SK-N-SH treated with all-trans-retinoic acid at 6 μM for 48 hours (cell line): ENCODE data around the gene SPINK6.

ENCODE experiments used
- ATAC-seq: fragments of 200-7000 bp; cut with Tn5 transposase; 3 replicates; pipeline ENCODE4 v1.9.1; 2020; ENCODE audit warnings: mild to moderate bottlenecking, moderate library complexity
- ARNTL ChIP-seq: fragments of 450-650 bp; formaldehyde crosslinking; IDR thresholded peaks from 2 replicates; pipeline ENCODE4 v1.5.0; 2020; ENCODE audit warnings: low read depth, mild to moderate bottlenecking, moderate library complexity, borderline replicate concordance
- BACH2 ChIP-seq: fragments of 250-450 bp; sonication (Bioruptor Pico); IDR thresholded peaks from 2 replicates; pipeline ENCODE4 v1.9.0; 2021; ENCODE audit warnings: mild to moderate bottlenecking, borderline replicate concordance
- CREB5 ChIP-seq: fragments of 250-450 bp; sonication (Bioruptor Pico); IDR thresholded peaks from 2 replicates; pipeline ENCODE4 v1.5.1; 2020; ENCODE audit warnings: low read depth, mild to moderate bottlenecking, moderate library complexity
- CSDC2 ChIP-seq: fragments of 250-450 bp; sonication (Bioruptor Pico); IDR thresholded peaks from 2 replicates; pipeline ENCODE4 v1.5.0; 2020; ENCODE audit warnings: mild to moderate bottlenecking, moderate library complexity
- ESRRG ChIP-seq: fragments of 250-450 bp; sonication (Bioruptor Pico); IDR thresholded peaks from 2 replicates; pipeline ENCODE4 v1.6.1; 2021; ENCODE audit warnings: mild to moderate bottlenecking
- GLIS3 ChIP-seq: fragments of 250-450 bp; sonication (Bioruptor Pico); IDR thresholded peaks from 2 replicates; pipeline ENCODE4 v1.5.0; 2020; ENCODE audit warnings: mild to moderate bottlenecking, moderate library complexity
- ISL1 ChIP-seq: fragments of 250-450 bp; sonication (Bioruptor Pico); IDR thresholded peaks from 2 replicates; pipeline ENCODE4 v2.1.2; 2022; ENCODE audit warnings: mild to moderate bottlenecking, moderate library complexity
- OSR1 ChIP-seq: fragments of 250-450 bp; sonication (Bioruptor Pico); IDR thresholded peaks from 2 replicates; pipeline ENCODE4 v1.8.0; 2022; ENCODE audit warnings: moderate library complexity, mild to moderate bottlenecking, inconsistent platforms
- PATZ1 ChIP-seq: fragments of 250-450 bp; sonication (Bioruptor Pico); IDR thresholded peaks from 2 replicates; pipeline ENCODE4 v1.8.0; 2020; ENCODE audit warnings: mild to moderate bottlenecking, moderate library complexity, borderline replicate concordance
- POU6F1 ChIP-seq: fragments of 250-450 bp; sonication (Bioruptor Pico); IDR thresholded peaks from 2 replicates; pipeline ENCODE4 v1.8.0; 2021; ENCODE audit warnings: low read depth, mild to moderate bottlenecking, moderate library complexity, borderline replicate concordance
- PPARA ChIP-seq: fragments of 250-450 bp; sonication (Bioruptor Pico); IDR thresholded peaks from 2 replicates; pipeline ENCODE4 v1.5.0; 2020; ENCODE audit warnings: mild to moderate bottlenecking, borderline replicate concordance
- RARB ChIP-seq: fragments of 250-450 bp; sonication (Bioruptor Pico); IDR thresholded peaks from 2 replicates; pipeline ENCODE4 v1.8.0; 2021; ENCODE audit warnings: mild to moderate bottlenecking, moderate library complexity
- SNAI2 ChIP-seq: fragments of 250-450 bp; sonication (Bioruptor Pico); IDR thresholded peaks from 2 replicates; pipeline ENCODE4 v1.5.0; 2020; ENCODE audit warnings: mild to moderate bottlenecking, moderate library complexity
- TCF4 ChIP-seq: fragments of 250-450 bp; sonication (Bioruptor Pico); IDR thresholded peaks from 2 replicates; pipeline ENCODE4 v1.8.0; 2021; ENCODE audit warnings: mild to moderate bottlenecking, moderate library complexity, borderline replicate concordance
- TOX ChIP-seq: fragments of 250-450 bp; sonication (Bioruptor Pico); IDR thresholded peaks from 2 replicates; pipeline ENCODE4 v1.8.0; 2021; ENCODE audit warnings: mild to moderate bottlenecking, moderate library complexity, borderline replicate concordance
- ZC3H10 ChIP-seq: fragments of 250-450 bp; sonication (Bioruptor Pico); IDR thresholded peaks from 2 replicates; pipeline ENCODE4 v1.5.1; 2021; ENCODE audit warnings: mild to moderate bottlenecking, moderate library complexity
- ZFP3 ChIP-seq: fragments of 250-450 bp; sonication (Bioruptor Pico); IDR thresholded peaks from 2 replicates; pipeline ENCODE4 v1.5.0; 2020; ENCODE audit warnings: mild to moderate bottlenecking, moderate library complexity
- ZFP30 ChIP-seq: fragments of 450-650 bp; formaldehyde crosslinking; IDR thresholded peaks from 2 replicates; pipeline ENCODE4 v1.5.0; 2022; ENCODE audit warnings: mild to moderate bottlenecking, moderate library complexity
- ZNF70 ChIP-seq: fragments of 450-650 bp; formaldehyde crosslinking; IDR thresholded peaks from 2 replicates; pipeline ENCODE4 v1.5.0; 2020; ENCODE audit warnings: mild to moderate bottlenecking, moderate library complexity
- ZNF8 ChIP-seq: fragments of 450-650 bp; formaldehyde crosslinking; IDR thresholded peaks from 2 replicates; pipeline ENCODE4 v1.5.0; 2020; ENCODE audit warnings: mild to moderate bottlenecking, moderate library complexity
- TF ChIP-seq, protein P1 (sequence below): fragments of 250-450 bp; sonication (Bioruptor Pico); IDR thresholded peaks from 2 replicates; pipeline ENCODE4 v1.5.0; 2020; ENCODE audit warnings: mild to moderate bottlenecking, moderate library complexity
- TF ChIP-seq, protein P2 (sequence below): fragments of 250-450 bp; sonication (Bioruptor Pico); IDR thresholded peaks from 2 replicates; pipeline ENCODE4 v1.5.1; 2021; ENCODE audit warnings: mild to moderate bottlenecking, moderate library complexity

SPINK6 gene

GRCh38 chr5:148209151-148209770, 6.4 kb downstream of the SPINK6 start:
- TF ChIP-seq ZNF8 (no peak), RARB (CRISPR knock-in tag) (no peak), CSDC2 (CRISPR knock-in tag) (no peak), CREB5 (CRISPR knock-in tag) (no peak), PPARA (CRISPR knock-in tag) (no peak), SNAI2 (CRISPR knock-in tag) (no peak), TOX (CRISPR knock-in tag) (no peak), GLIS3 (CRISPR knock-in tag) (no peak), ZC3H10 (no peak), ESRRG (CRISPR knock-in tag) (no peak), OSR1 (CRISPR knock-in tag) (no peak)
- TF ChIP-seq, protein P1, sequence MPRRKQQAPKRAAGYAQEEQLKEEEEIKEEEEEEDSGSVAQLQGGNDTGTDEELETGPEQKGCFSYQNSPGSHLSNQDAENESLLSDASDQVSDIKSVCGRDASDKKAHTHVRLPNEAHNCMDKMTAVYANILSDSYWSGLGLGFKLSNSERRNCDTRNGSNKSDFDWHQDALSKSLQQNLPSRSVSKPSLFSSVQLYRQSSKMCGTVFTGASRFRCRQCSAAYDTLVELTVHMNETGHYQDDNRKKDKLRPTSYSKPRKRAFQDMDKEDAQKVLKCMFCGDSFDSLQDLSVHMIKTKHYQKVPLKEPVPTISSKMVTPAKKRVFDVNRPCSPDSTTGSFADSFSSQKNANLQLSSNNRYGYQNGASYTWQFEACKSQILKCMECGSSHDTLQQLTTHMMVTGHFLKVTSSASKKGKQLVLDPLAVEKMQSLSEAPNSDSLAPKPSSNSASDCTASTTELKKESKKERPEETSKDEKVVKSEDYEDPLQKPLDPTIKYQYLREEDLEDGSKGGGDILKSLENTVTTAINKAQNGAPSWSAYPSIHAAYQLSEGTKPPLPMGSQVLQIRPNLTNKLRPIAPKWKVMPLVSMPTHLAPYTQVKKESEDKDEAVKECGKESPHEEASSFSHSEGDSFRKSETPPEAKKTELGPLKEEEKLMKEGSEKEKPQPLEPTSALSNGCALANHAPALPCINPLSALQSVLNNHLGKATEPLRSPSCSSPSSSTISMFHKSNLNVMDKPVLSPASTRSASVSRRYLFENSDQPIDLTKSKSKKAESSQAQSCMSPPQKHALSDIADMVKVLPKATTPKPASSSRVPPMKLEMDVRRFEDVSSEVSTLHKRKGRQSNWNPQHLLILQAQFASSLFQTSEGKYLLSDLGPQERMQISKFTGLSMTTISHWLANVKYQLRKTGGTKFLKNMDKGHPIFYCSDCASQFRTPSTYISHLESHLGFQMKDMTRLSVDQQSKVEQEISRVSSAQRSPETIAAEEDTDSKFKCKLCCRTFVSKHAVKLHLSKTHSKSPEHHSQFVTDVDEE (CRISPR knock-in tag) = no peak
- TF ChIP-seq, protein P2, sequence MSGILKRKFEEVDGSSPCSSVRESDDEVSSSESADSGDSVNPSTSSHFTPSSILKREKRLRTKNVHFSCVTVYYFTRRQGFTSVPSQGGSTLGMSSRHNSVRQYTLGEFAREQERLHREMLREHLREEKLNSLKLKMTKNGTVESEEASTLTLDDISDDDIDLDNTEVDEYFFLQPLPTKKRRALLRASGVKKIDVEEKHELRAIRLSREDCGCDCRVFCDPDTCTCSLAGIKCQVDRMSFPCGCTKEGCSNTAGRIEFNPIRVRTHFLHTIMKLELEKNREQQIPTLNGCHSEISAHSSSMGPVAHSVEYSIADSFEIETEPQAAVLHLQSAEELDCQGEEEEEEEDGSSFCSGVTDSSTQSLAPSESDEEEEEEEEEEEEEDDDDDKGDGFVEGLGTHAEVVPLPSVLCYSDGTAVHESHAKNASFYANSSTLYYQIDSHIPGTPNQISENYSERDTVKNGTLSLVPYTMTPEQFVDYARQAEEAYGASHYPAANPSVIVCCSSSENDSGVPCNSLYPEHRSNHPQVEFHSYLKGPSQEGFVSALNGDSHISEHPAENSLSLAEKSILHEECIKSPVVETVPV (CRISPR knock-in tag) = no peak
- ATAC-seq = no peak

DNA sequence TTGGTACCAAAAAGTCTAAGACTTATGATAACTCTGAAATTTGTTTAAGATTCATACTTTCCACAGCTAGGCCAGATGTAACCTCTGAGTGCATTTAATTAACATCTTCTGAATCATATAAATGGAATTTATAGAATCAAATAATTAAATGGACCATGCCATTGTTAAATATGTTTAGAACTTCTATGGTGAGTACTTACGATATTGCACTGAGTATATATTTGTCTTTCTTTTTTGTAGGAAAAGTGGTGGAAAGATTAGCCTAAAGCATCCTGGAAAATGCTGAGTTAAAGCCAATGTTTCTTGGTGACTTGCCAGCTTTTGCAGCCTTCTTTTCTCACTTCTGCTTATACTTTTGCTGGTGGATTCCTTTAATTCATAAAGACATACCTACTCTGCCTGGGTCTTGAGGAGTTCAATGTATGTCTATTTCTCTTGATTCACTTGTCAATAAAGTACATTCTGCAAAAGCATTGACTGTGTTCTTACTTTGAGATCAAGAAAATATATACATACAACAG, 11.9 kb downstream of the SPINK6 start:
- TF ChIP-seq TOX (CRISPR knock-in tag) (no peak), PATZ1 (CRISPR knock-in tag) (no peak)
- ATAC-seq = no peak

DNA sequence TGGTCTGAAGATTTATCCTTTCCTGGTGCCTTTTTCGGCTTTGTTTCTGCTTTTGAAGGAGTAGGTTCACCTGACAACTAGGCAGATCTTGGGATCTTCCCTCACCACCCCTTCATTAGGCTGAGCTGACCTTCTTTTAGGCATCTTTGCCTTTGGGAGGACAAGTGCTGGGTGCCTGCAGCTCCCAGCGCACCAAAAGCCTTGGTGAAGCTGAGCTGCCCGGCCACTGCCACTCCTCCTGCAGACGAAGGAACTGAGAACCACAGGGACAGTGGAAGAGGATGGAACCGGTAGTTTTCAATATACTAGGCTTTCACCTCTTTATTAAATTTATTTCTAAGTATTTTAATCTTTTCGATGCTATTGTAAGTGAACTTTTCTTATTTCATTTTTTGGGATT, 18.7 kb downstream of the SPINK6 start:
- TF ChIP-seq ZNF70 (CRISPR knock-in tag) = no peak
- TF ChIP-seq ARNTL (CRISPR knock-in tag) = no peak
- TF ChIP-seq ESRRG (CRISPR knock-in tag) = no peak
- no peak for TF ChIP-seq RARB (CRISPR knock-in tag)
- no peak for TF ChIP-seq SNAI2 (CRISPR knock-in tag)
- no peak for TF ChIP-seq ZFP30 (CRISPR knock-in tag)
- TF ChIP-seq ZNF8 = no peak
- no peak for TF ChIP-seq POU6F1 (CRISPR knock-in tag)
- no peak for TF ChIP-seq PPARA (CRISPR knock-in tag)
- no peak for TF ChIP-seq BACH2 (CRISPR knock-in tag)
- TF ChIP-seq ZFP3 (CRISPR knock-in tag) = no peak
- no peak for TF ChIP-seq TCF4 (CRISPR knock-in tag)
- TF ChIP-seq, protein P1 (CRISPR knock-in tag) = no peak
- TF ChIP-seq OSR1 (CRISPR knock-in tag) = no peak
- TF ChIP-seq ISL1 (CRISPR knock-in tag) = no peak
- no peak for TF ChIP-seq TOX (CRISPR knock-in tag)
- TF ChIP-seq ZC3H10 = no peak
- TF ChIP-seq CREB5 (CRISPR knock-in tag) = no peak
- TF ChIP-seq GLIS3 (CRISPR knock-in tag) = no peak

More for the DNA sequence above, 18.7 kb downstream of the SPINK6 start:
- no peak for ATAC-seq
